CD8-positive, alpha-beta memory T cell (primary cell): Measurements from ENCODE around the gene GALNS. TPM values are rescaled to one million over a fixed set of nuclear protein-coding genes. Genes with fewer than 3 reads are reported as not detected.
"Not testable (repeated sequence)": the region's sequence is repeated elsewhere in the genome, so short reads cannot be mapped to it uniquely, and the experiment has no call there.

ENCODE experiments used
- CTCF ChIA-PET: fragments of 350-600 bp; sonication (Branson Sonifier 250); formaldehyde crosslinking; loops from one replicate; lab custom pipeline; 2021; ENCODE audit warnings: antibody characterized with exemption; lab: Charles Lee
- POLR2A ChIA-PET: fragments of 350-600 bp; sonication (Branson Sonifier 250); formaldehyde crosslinking; loops from one replicate; lab custom pipeline; 2021; ENCODE audit warnings: antibody characterized with exemption; lab: Charles Lee
- DNase-seq, 5 donors: peaks; one replicate each; pipeline versions ENCODE4 v3.0.0 to v3.0.0-alpha.2; 2020 to 2022; ENCODE audit warnings: mixed read lengths in 1 of 5
- H3K27ac ChIP-seq: one replicate; pipeline ENCODE4 v1.7.0; 2013; ENCODE audit warnings: low read depth, mild to moderate bottlenecking, low read length, moderate library complexity
- H3K27me3 ChIP-seq: 2 replicates; pipeline ENCODE4 v1.7.0; 2013; ENCODE audit warnings: low read length, mild to moderate bottlenecking; ENCODE audit not compliant: insufficient read depth, poor library complexity, severe bottlenecking
- H3K36me3 ChIP-seq: 2 replicates; pipeline ENCODE4 v1.7.0; 2013; ENCODE audit warnings: mild to moderate bottlenecking, low read length, moderate library complexity; ENCODE audit not compliant: insufficient read depth
- H3K4me1 ChIP-seq: 2 replicates; pipeline ENCODE4 v1.7.0; 2013; ENCODE audit warnings: mild to moderate bottlenecking, low read length, moderate library complexity; ENCODE audit not compliant: insufficient read depth
- H3K4me3 ChIP-seq: 2 replicates; pipeline ENCODE4 v1.7.0; 2013; ENCODE audit warnings: mild to moderate bottlenecking, low read length
- H3K9me3 ChIP-seq: 2 replicates; pipeline ENCODE4 v1.7.0; 2013; ENCODE audit warnings: mild to moderate bottlenecking, low read length
- H3K27ac Mint-ChIP-seq, 8 donors: one replicate each; pipeline ENCODE4 v1.8.0; 2020 to 2021; ENCODE audit warnings: mixed read lengths in 8 of 8, mild to moderate bottlenecking in 6 of 8, inconsistent platforms in 3 of 8, moderate library complexity in 3 of 8
- H3K27me3 Mint-ChIP-seq, 2 donors: one replicate each; pipeline ENCODE4 v1.8.0; 2020 to 2021; ENCODE audit warnings: mixed read lengths in 2 of 2, mild to moderate bottlenecking in 1 of 2, moderate library complexity in 1 of 2
- H3K36me3 Mint-ChIP-seq, 3 donors: one replicate each; pipeline ENCODE4 v1.8.0; 2020 to 2021; ENCODE audit warnings: mixed read lengths in 3 of 3, inconsistent platforms in 1 of 3, mild to moderate bottlenecking in 1 of 3
- H3K4me1 Mint-ChIP-seq, 3 donors: one replicate each; pipeline ENCODE4 v1.8.0; 2020 to 2021; ENCODE audit warnings: mixed read lengths in 3 of 3, inconsistent platforms in 1 of 3, mild to moderate bottlenecking in 1 of 3
- H3K4me3 Mint-ChIP-seq, 7 donors: one replicate each; pipeline ENCODE4 v1.8.0; 2020 to 2021; ENCODE audit warnings: mixed read lengths in 7 of 7, mild to moderate bottlenecking in 6 of 7, moderate library complexity in 4 of 7, inconsistent platforms in 2 of 7
- H3K9me3 Mint-ChIP-seq, 5 donors: one replicate each; pipeline ENCODE4 v1.8.0; 2020 to 2022; ENCODE audit warnings: mixed read lengths in 5 of 5, mild to moderate bottlenecking in 3 of 5, moderate library complexity in 2 of 5, inconsistent platforms in 1 of 5
- polyA plus RNA-seq: library from polyadenylated mRNA; unstranded; fragments of 300-500 nt; fragmentation: Illumina TruSeq; gene quantifications from one replicate; pipeline ENCODE4 v1.2.3, GENCODE V29; 2021
- total RNA-seq, 2 experiments: library from RNA; stranded (reverse); gene quantifications; one replicate each; pipeline ENCODE4 v1.2.3, GENCODE V29; 2021

The GALNS gene
- total and polyA plus RNA-seq, 3 experiments from 2014 or later = 13.0 to 22.5 (median 19.2) TPM

DNA sequence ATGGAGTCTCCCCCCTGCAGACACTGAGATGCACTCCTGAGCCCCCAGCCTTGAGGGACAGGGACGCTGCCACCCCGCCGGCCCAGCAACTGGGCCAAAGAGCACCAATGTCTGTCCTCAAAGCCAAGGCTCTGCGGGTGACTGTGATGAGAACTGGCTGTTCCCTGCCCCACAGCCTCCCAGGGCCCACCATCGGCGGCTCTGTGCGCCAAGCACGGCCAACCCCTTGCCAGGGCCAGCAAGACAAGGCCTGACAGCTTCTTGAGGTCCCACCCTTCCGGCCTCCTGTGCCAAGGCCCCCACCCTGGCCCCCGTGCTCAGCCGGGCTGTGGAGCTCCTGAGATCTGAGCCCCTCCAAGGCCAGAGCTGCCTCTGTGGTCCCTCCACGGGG, 43.9 kb upstream of the GALNS start:
- peaks cover 0 to 3% (median 0%) of the 10 kb centered on the region in 3 donors for H3K4me1 Mint-ChIP-seq

GRCh38 chr16:88899901-88900661, 43.3 kb upstream of the GALNS start:
- ChIA-PET CTCF (no interaction called here), POLR2A (no interaction called here)
- Mint-ChIP-seq H3K27ac (no peak overlapping the region), H3K36me3 (no peaks in the 10 kb centered on the region), H3K9me3 (no peaks in the 10 kb centered on the region), H3K27me3 (no peaks in the 10 kb centered on the region), H3K4me1 (peaks cover 0 to 3% (median 0%) of the 10 kb centered on the region in 3 donors), H3K4me3 (no peak overlapping the region)
- Histone ChIP-seq H3K27ac (no peak overlapping the region), H3K9me3 (no peaks in the 10 kb centered on the region), H3K27me3 (no peaks in the 10 kb centered on the region), H3K36me3 (no peaks in the 10 kb centered on the region), H3K4me1 (no peaks in the 10 kb centered on the region), H3K4me3 (no peak overlapping the region)
- no peak for DNase-seq

More for the DNA sequence above, 43.9 kb upstream of the GALNS start:
- ChIA-PET CTCF (no interaction called here), POLR2A (no interaction called here)
- Mint-ChIP-seq H3K4me3 (no peak overlapping the region), H3K27me3 (no peaks in the 10 kb centered on the region), H3K36me3 (no peaks in the 10 kb centered on the region), H3K27ac (no peak overlapping the region), H3K9me3 (no peaks in the 10 kb centered on the region)
- Histone ChIP-seq H3K4me3 (no peak overlapping the region), H3K9me3 (no peaks in the 10 kb centered on the region), H3K4me1 (no peaks in the 10 kb centered on the region), H3K36me3 (no peaks in the 10 kb centered on the region), H3K27ac (no peak overlapping the region), H3K27me3 (no peaks in the 10 kb centered on the region)
- DNase-seq = no peak

- H3K9me3 Mint-ChIP-seq = no peaks in the 10 kb centered on the region
- Histone ChIP-seq H3K9me3 (no peaks in the 10 kb centered on the region), H3K36me3 (no peaks in the 10 kb centered on the region), H3K4me1 (no peaks in the 10 kb centered on the region), H3K27ac (no peak overlapping the region), H3K27me3 (no peaks in the 10 kb centered on the region), H3K4me3 (no peak overlapping the region)
- peaks cover 0 to 1% (median 0%) of the 10 kb centered on the region in 3 donors for H3K4me1 Mint-ChIP-seq
- no peak overlapping the region for H3K27ac Mint-ChIP-seq
- ChIA-PET CTCF (no interaction called here), POLR2A (no interaction called here)
- no peaks in the 10 kb centered on the region for H3K36me3 Mint-ChIP-seq
- no peaks in the 10 kb centered on the region for H3K27me3 Mint-ChIP-seq
- no peak for DNase-seq
- H3K4me3 Mint-ChIP-seq = no peak overlapping the region
These were observed 41.1 kb upstream of the GALNS start for GRCh38 chr16:88897696-88898425.

DNA sequence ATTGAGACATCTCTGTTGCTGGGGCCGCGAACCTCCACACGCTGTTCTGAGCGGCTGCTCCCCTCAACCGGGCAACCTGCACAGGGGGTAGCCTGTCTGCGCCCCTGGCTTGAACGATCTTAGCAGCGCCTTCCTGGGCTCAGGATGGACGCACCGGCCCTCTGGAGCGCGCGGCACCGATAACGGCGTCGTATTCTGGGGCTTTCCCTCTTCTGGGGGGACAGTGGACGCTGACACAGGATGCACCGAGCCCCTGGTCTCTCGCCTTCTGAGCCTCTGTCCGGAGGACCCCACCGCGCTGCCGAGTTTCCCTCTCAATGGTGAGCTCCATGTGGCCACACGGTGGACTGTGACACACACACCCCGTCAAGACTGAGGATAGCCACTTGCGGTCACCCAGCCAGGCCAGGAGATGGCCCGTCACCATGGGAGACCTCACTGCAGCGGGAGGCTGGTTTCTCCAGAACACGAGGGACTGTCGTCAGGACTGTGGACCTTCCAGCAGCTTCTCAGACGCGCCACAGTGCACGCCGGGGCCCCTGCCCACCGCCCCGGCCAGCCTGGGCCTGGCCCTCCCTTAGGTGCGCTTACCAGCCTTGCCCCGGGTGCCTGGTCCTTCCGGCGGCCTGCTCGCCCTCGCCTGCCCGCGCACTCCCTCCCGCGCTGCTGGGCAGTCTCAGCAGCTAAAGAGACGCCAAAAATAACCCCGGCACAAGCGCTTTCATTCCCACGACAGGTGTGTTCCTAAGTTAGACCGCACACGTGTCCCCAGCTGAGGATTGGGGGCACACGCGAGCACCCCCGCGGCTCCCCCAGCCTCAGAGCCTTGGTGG, 39.7 kb upstream of the GALNS start:
- no peaks in the 10 kb centered on the region for H3K9me3 ChIP-seq
- H3K27me3 ChIP-seq = no peaks in the 10 kb centered on the region
- Mint-ChIP-seq H3K27me3 (no peaks in the 10 kb centered on the region), H3K9me3 (no peaks in the 10 kb centered on the region), H3K4me3 (no peak overlapping the region), H3K36me3 (no peaks in the 10 kb centered on the region), H3K27ac (no peak overlapping the region), H3K4me1 (no peaks in the 10 kb centered on the region)
- H3K27ac ChIP-seq = no peak overlapping the region
- POLR2A ChIA-PET = no interaction called here
- H3K36me3 ChIP-seq = no peaks in the 10 kb centered on the region
- CTCF ChIA-PET = no interaction called here
- no peaks in the 10 kb centered on the region for H3K4me1 ChIP-seq
- no peak for DNase-seq
- H3K4me3 ChIP-seq = no peak overlapping the region

- H3K27ac Mint-ChIP-seq = no peak overlapping the region
- no peaks in the 10 kb centered on the region for H3K27me3 Mint-ChIP-seq
- Histone ChIP-seq H3K27me3 (no peaks in the 10 kb centered on the region), H3K4me1 (no peaks in the 10 kb centered on the region), H3K9me3 (no peaks in the 10 kb centered on the region), H3K4me3 (no peak overlapping the region), H3K27ac (no peak overlapping the region), H3K36me3 (no peaks in the 10 kb centered on the region)
- no peaks in the 10 kb centered on the region for H3K9me3 Mint-ChIP-seq
- no peak for DNase-seq
- no peaks in the 10 kb centered on the region for H3K4me1 Mint-ChIP-seq
- no peak overlapping the region for H3K4me3 Mint-ChIP-seq
- H3K36me3 Mint-ChIP-seq = no peaks in the 10 kb centered on the region
- CTCF ChIA-PET = no interaction called here
- POLR2A ChIA-PET = no interaction called here
These were observed 38.6 kb upstream of the GALNS start for GRCh38 chr16:88895335-88895734.

DNA sequence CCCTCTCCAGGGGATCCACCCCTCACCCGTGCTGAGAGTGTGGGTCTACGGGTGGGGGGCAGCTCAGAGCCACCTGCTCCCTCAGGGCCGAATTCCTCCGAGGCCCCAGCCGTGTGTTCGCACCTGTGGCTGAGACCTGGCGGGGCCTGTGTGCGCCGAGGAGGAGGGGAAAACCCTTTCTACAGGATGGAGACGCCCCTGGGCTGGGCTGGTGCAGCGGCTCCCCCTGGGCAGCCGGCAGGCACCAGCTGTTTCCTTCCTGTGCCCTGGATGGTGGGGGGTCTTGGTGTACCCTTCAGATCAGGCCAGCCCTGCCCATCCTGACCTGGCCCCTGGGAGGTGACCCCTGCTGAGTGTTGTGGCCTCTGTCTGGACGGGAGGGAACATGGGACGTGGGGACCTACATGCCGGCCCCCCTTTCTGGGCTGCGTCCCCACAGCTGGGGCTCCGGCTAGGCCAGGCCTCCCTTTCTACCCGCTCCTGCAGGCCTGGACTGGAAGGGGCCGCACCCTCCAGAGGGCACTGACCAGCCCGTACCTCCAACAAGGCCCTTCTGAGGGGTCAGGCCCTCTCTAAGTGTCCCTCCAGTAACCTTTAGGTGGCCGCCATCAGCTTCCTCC, 38.0 kb upstream of the GALNS start:
- ChIA-PET CTCF (no interaction called here), POLR2A (no interaction called here)
- Mint-ChIP-seq H3K9me3 (no peaks in the 10 kb centered on the region), H3K36me3 (no peaks in the 10 kb centered on the region), H3K4me1 (no peaks in the 10 kb centered on the region), H3K4me3 (no peak overlapping the region), H3K27ac (no peak overlapping the region), H3K27me3 (no peaks in the 10 kb centered on the region)
- no peaks in the 10 kb centered on the region for H3K4me1 ChIP-seq
- H3K4me3 ChIP-seq = no peak overlapping the region
- H3K27me3 ChIP-seq = no peaks in the 10 kb centered on the region
- DNase-seq = no peak
- H3K36me3 ChIP-seq = no peaks in the 10 kb centered on the region
- no peaks in the 10 kb centered on the region for H3K9me3 ChIP-seq
- no peak overlapping the region for H3K27ac ChIP-seq

GRCh38 chr16:88894266-88894665, 37.5 kb upstream of the GALNS start:
- H3K36me3 Mint-ChIP-seq, H3K27ac Mint-ChIP-seq, CTCF ChIA-PET, DNase-seq, H3K4me3 Mint-ChIP-seq, H3K9me3 ChIP-seq, H3K4me3 ChIP-seq, H3K4me1 ChIP-seq, H3K27ac ChIP-seq, H3K9me3 Mint-ChIP-seq, H3K27me3 ChIP-seq, H3K36me3 ChIP-seq, H3K27me3 Mint-ChIP-seq, POLR2A ChIA-PET, H3K4me1 Mint-ChIP-seq: not testable (repeated sequence)
